ENCODE data around the gene SBF2. TPM values are rescaled to one million over a fixed set of nuclear protein-coding genes. Genes with fewer than 3 reads are reported as not detected.

SBF2 gene
- total RNA-seq, 1 experiment from 2014 or later = 31.3 TPM

- Histone ChIP-seq H3K9me2 (replicated peaks; ENCODE audit: low read length) (no peaks in the 10 kb centered on the region), H3F3A (ENCODE audit: low read length, unreplicated experiment) (no peaks in the 10 kb centered on the region), H3K9ac (ENCODE audit: low read length) (no peak overlapping the region), H3K27ac (ENCODE audit: low read length) (no peak overlapping the region), H3K36me3 (ENCODE audit: low read depth, low read length) (no peaks in the 10 kb centered on the region), H4K20me1 (ENCODE audit: low read length) (no peaks in the 10 kb centered on the region), H3K4me2 (ENCODE audit: low read length) (no peak overlapping the region), H3K9me3 (ENCODE audit: low read length) (no peaks in the 10 kb centered on the region), H3K4me1 (ENCODE audit: insufficient read depth, low read length) (peaks cover 43% of the 10 kb centered on the region), H3K27me3 (ENCODE audit: low read length) (no peaks in the 10 kb centered on the region), H3K4me3 (ENCODE audit: low read length) (no peak overlapping the region), H3K79me2 (ENCODE audit: low read length) (no peaks in the 10 kb centered on the region), H2AFZ (ENCODE audit: low read length) (no peak overlapping the region)
- no peak for TF ChIP-seq EZH2phosphoT487 (IDR thresholded peaks at IDR 0.05; ENCODE audit: borderline replicate concordance, low read length)
- TF ChIP-seq EZH2 (IDR thresholded peaks at IDR 0.05; ENCODE audit: low read length, unreplicated experiment) = no peak
- no peak for TF ChIP-seq CTCF (conservative IDR thresholded peaks at IDR 0.05; ENCODE audit: low read depth, low read length)
- no TSS peak for BruUV-seq (replicated peaks)
- ChIA-PET POLR2A (ENCODE audit: unreplicated experiment) (no interaction called here), CTCF (no interaction called here)
- ATAC-seq = peak; percentile 50; the same call in 1 of the 2 replicates
- DNase-seq = peak; percentile 13
- intact Hi-C loops (cut with micrococcal nuclease) = no loop called here
Observed at GRCh38 chr11:9893474-9893873, 400.5 kb downstream of the SBF2 start.

GRCh38 chr11:9888938-9889337 is 405.1 kb downstream of the SBF2 start:
- no peak overlapping the region for H3K9ac ChIP-seq (ENCODE audit: low read length)
- no peaks in the 10 kb centered on the region for H3K36me3 ChIP-seq (ENCODE audit: low read depth, low read length)
- peaks cover 7% of the 10 kb centered on the region for H3K4me1 ChIP-seq (ENCODE audit: insufficient read depth, low read length)
- H3K27ac ChIP-seq (ENCODE audit: low read length) = no peak overlapping the region
- H3K27me3 ChIP-seq (ENCODE audit: low read length) = no peaks in the 10 kb centered on the region
- no peak overlapping the region for H3K4me3 ChIP-seq (ENCODE audit: low read length)
- TF ChIP-seq EZH2phosphoT487 (IDR thresholded peaks at IDR 0.05; ENCODE audit: borderline replicate concordance, low read length) = no peak
- no peak for TF ChIP-seq EZH2 (IDR thresholded peaks at IDR 0.05; ENCODE audit: low read length, unreplicated experiment)
- TF ChIP-seq CTCF (conservative IDR thresholded peaks at IDR 0.05; ENCODE audit: low read depth, low read length) = no peak
- H3K9me2 ChIP-seq (replicated peaks; ENCODE audit: low read length) = no peaks in the 10 kb centered on the region
- no peak for DNase-seq
- ChIA-PET POLR2A (ENCODE audit: unreplicated experiment) (no interaction called here), CTCF (interaction anchor here (1.0 kb wide), 1 partner anchor 140 kb away, joined by 5 read pairs; no protein-coding TSS in a partner anchor)
- H3F3A ChIP-seq (ENCODE audit: low read length, unreplicated experiment) = no peaks in the 10 kb centered on the region
- intact Hi-C loops (cut with micrococcal nuclease) = no loop called here
- H3K4me2 ChIP-seq (ENCODE audit: low read length) = no peak overlapping the region
- BruUV-seq (replicated peaks) = no TSS peak
- no peaks in the 10 kb centered on the region for H4K20me1 ChIP-seq (ENCODE audit: low read length)
- no peak for ATAC-seq
- no peak overlapping the region for H2AFZ ChIP-seq (ENCODE audit: low read length)
- no peaks in the 10 kb centered on the region for H3K79me2 ChIP-seq (ENCODE audit: low read length)
- no peaks in the 10 kb centered on the region for H3K9me3 ChIP-seq (ENCODE audit: low read length)

GRCh38 chr11:9887472-9887871 is 406.5 kb downstream of the SBF2 start:
- no peak overlapping the region for H3K9ac ChIP-seq (ENCODE audit: low read length)
- no peak overlapping the region for H3K4me3 ChIP-seq (ENCODE audit: low read length)
- no peak overlapping the region for H3K4me2 ChIP-seq (ENCODE audit: low read length)
- no peaks in the 10 kb centered on the region for H3K9me2 ChIP-seq (replicated peaks; ENCODE audit: low read length)
- H3K79me2 ChIP-seq (ENCODE audit: low read length) = no peaks in the 10 kb centered on the region
- no TSS peak for BruUV-seq (replicated peaks)
- ChIA-PET POLR2A (ENCODE audit: unreplicated experiment) (no interaction called here), CTCF (no interaction called here)
- ATAC-seq = no peak
- no peaks in the 10 kb centered on the region for H3F3A ChIP-seq (ENCODE audit: low read length, unreplicated experiment)
- TF ChIP-seq CTCF (conservative IDR thresholded peaks at IDR 0.05; ENCODE audit: low read depth, low read length) (no peak), EZH2 (IDR thresholded peaks at IDR 0.05; ENCODE audit: low read length, unreplicated experiment) (no peak), EZH2phosphoT487 (IDR thresholded peaks at IDR 0.05; ENCODE audit: borderline replicate concordance, low read length) (no peak)
- no peaks in the 10 kb centered on the region for H4K20me1 ChIP-seq (ENCODE audit: low read length)
- no peaks in the 10 kb centered on the region for H3K4me1 ChIP-seq (ENCODE audit: insufficient read depth, low read length)
- H3K27ac ChIP-seq (ENCODE audit: low read length) = no peak overlapping the region
- H3K36me3 ChIP-seq (ENCODE audit: low read depth, low read length) = no peaks in the 10 kb centered on the region
- no peaks in the 10 kb centered on the region for H3K27me3 ChIP-seq (ENCODE audit: low read length)
- intact Hi-C loops (cut with micrococcal nuclease) = no loop called here
- no peaks in the 10 kb centered on the region for H3K9me3 ChIP-seq (ENCODE audit: low read length)
- no peak overlapping the region for H2AFZ ChIP-seq (ENCODE audit: low read length)
- no peak for DNase-seq
